ENCODE measurements around the gene SELENOO. TPM values are rescaled to one million over a fixed set of nuclear protein-coding genes. Genes with fewer than 3 reads are reported as not detected.

The SELENOO gene
- total RNA-seq, 1 experiment from 2014 or later = 41.3 TPM

DNA sequence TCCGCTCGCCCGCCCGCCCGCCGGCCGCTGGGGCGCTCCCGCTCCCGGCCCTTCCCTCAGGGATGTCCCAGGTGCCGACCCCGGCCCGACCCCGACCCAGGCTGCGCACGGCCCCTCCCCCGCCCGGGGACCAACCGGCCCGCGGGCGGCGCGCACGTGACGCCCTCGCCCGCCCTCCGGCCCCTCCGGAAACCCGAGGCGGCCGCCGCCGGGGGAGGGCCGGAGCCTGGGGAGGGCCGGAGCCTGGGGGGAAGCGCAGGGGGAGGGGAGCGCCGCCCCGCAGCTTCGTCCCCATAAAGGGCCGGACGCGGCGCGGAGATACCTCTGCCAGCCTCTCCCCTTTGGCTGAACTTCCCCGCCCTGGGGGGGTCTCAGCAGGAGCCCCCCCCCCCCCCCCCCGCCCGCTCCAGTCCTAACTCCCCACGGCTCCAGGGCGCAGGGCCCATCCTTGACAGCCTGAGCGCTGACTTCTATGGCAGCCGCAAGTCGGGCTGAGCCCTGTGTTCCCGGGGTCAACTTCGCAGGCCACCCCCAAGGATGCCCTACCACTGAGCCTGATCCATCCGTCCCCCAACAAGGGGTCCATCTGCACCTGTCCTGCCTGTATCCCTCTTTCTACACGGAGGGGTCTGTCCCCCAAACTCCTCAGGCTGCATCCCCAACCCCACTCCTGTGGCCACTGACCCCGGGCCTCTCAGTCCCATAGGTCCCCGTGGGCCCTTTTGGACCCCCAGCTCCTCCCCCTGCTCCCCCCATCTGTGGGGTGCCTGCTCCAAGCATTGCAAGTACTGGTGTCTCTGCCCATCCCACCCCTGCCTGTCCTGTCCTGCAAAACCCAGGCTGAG, 61.0 kb downstream of the SELENOO start, which contains the start of gene MAPK12:
Gene MAPK12 (minus strand): TSS at position 69 of the 845 bp plus-strand sequence. CDS start 174 bp downstream, outside the sequence.
- intact Hi-C loops (cut with micrococcal nuclease; ENCODE audit: unreplicated experiment) = no loop called here
- no peaks in the 10 kb centered on the region for H3K9me3 ChIP-seq (ENCODE audit: low read depth, low read length, poor library complexity, severe bottlenecking)
- no peaks in the 10 kb centered on the region for H3K27me3 ChIP-seq (replicated peaks; ENCODE audit: insufficient read depth, low read depth, low read length, poor library complexity)
- ChIA-PET POLR2A (ENCODE audit: low non-redundant PET) (no interaction called here), CTCF (no interaction called here)
- H3K36me3 ChIP-seq (ENCODE audit: insufficient read depth, low read length, poor library complexity, severe bottlenecking) = no peaks in the 10 kb centered on the region
- H3K4me1 ChIP-seq (ENCODE audit: insufficient read depth, low read length, poor library complexity, severe bottlenecking) = peaks cover 11% of the 10 kb centered on the region
- BruUV-seq (replicated peaks) = no TSS peak
- DNase-seq (ENCODE audit: low spot score) = no peak
- TF ChIP-seq EZH2 (IDR thresholded peaks at IDR 0.05; ENCODE audit: borderline replicate concordance, low read depth, low read length, poor library complexity, severe bottlenecking) = no peak
- TF ChIP-seq, protein P1, sequence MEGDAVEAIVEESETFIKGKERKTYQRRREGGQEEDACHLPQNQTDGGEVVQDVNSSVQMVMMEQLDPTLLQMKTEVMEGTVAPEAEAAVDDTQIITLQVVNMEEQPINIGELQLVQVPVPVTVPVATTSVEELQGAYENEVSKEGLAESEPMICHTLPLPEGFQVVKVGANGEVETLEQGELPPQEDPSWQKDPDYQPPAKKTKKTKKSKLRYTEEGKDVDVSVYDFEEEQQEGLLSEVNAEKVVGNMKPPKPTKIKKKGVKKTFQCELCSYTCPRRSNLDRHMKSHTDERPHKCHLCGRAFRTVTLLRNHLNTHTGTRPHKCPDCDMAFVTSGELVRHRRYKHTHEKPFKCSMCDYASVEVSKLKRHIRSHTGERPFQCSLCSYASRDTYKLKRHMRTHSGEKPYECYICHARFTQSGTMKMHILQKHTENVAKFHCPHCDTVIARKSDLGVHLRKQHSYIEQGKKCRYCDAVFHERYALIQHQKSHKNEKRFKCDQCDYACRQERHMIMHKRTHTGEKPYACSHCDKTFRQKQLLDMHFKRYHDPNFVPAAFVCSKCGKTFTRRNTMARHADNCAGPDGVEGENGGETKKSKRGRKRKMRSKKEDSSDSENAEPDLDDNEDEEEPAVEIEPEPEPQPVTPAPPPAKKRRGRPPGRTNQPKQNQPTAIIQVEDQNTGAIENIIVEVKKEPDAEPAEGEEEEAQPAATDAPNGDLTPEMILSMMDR (conservative IDR thresholded peaks at IDR 0.05; ENCODE audit: low read depth, low read length) = no peak
- H3K27ac ChIP-seq (ENCODE audit: low read depth, low read length, poor library complexity, severe bottlenecking) = peak within 1 kb of the TSS; percentile 75
- H3K4me3 ChIP-seq (ENCODE audit: low read depth, low read length, poor library complexity, severe bottlenecking) = peak within 1 kb of the TSS; percentile 54

GRCh38 chr22:50262460-50262911, 61.7 kb downstream of the SELENOO start:
- Histone ChIP-seq H3K4me1 (ENCODE audit: insufficient read depth, low read length, poor library complexity, severe bottlenecking) (peaks cover 11% of the 10 kb centered on the region), H3K27me3 (replicated peaks; ENCODE audit: insufficient read depth, low read depth, low read length, poor library complexity) (no peaks in the 10 kb centered on the region), H3K9me3 (ENCODE audit: low read depth, low read length, poor library complexity, severe bottlenecking) (no peaks in the 10 kb centered on the region), H3K36me3 (ENCODE audit: insufficient read depth, low read length, poor library complexity, severe bottlenecking) (no peaks in the 10 kb centered on the region), H3K4me3 (ENCODE audit: low read depth, low read length, poor library complexity, severe bottlenecking) (peak overlapping the region; percentile 54), H3K27ac (ENCODE audit: low read depth, low read length, poor library complexity, severe bottlenecking) (no peak overlapping the region)
- intact Hi-C loops (cut with micrococcal nuclease; ENCODE audit: unreplicated experiment) = no loop called here
- no peak for TF ChIP-seq EZH2 (IDR thresholded peaks at IDR 0.05; ENCODE audit: borderline replicate concordance, low read depth, low read length, poor library complexity, severe bottlenecking)
- TF ChIP-seq, protein P1 (conservative IDR thresholded peaks at IDR 0.05; ENCODE audit: low read depth, low read length) = no peak
- DNase-seq (ENCODE audit: low spot score) = no peak
- CTCF ChIA-PET = interaction anchor here (0.6 kb wide), 1 partner anchor 14 kb away, joined by 3 read pairs; no protein-coding TSS in a partner anchor
- BruUV-seq (replicated peaks) = no TSS peak
- POLR2A ChIA-PET (ENCODE audit: low non-redundant PET) = no interaction called here

GRCh38 chr22:50262973-50263617, 62.3 kb downstream of the SELENOO start:
- ChIA-PET CTCF (interaction anchor here (0.6 kb wide), 1 partner anchor 13 kb away, joined by 3 read pairs; no protein-coding TSS in a partner anchor), POLR2A (ENCODE audit: low non-redundant PET) (no interaction called here)
- Histone ChIP-seq H3K27me3 (replicated peaks; ENCODE audit: insufficient read depth, low read depth, low read length, poor library complexity) (no peaks in the 10 kb centered on the region), H3K36me3 (ENCODE audit: insufficient read depth, low read length, poor library complexity, severe bottlenecking) (no peaks in the 10 kb centered on the region), H3K4me3 (ENCODE audit: low read depth, low read length, poor library complexity, severe bottlenecking) (no peak overlapping the region), H3K9me3 (ENCODE audit: low read depth, low read length, poor library complexity, severe bottlenecking) (no peaks in the 10 kb centered on the region), H3K4me1 (ENCODE audit: insufficient read depth, low read length, poor library complexity, severe bottlenecking) (peaks cover 15% of the 10 kb centered on the region), H3K27ac (ENCODE audit: low read depth, low read length, poor library complexity, severe bottlenecking) (no peak overlapping the region)
- no TSS peak for BruUV-seq (replicated peaks)
- no peak for DNase-seq (ENCODE audit: low spot score)
- intact Hi-C loops (cut with micrococcal nuclease; ENCODE audit: unreplicated experiment) = no loop called here
- no peak for TF ChIP-seq EZH2 (IDR thresholded peaks at IDR 0.05; ENCODE audit: borderline replicate concordance, low read depth, low read length, poor library complexity, severe bottlenecking)
- TF ChIP-seq, protein P1 (conservative IDR thresholded peaks at IDR 0.05; ENCODE audit: low read depth, low read length) = no peak

Data from A673 (cell line).